Measurements from ENCODE around the gene TMEM8B.

The TMEM8B gene

GRCh38 chr9:35834260-35835215 is 5.5 kb downstream of the TMEM8B start:
- Histone ChIP-seq H3K27me3 (ENCODE audit: insufficient read depth, low read length) (no peaks in the 10 kb centered on the region), H3K4me2 (ENCODE audit: low read length) (peak overlapping the region; percentile 37), H3F3A (ENCODE audit: insufficient read depth, low read length) (no peaks in the 10 kb centered on the region), H2AFZ (ENCODE audit: low read length) (peak overlapping the region; percentile 26; the same call in 1 of the 2 replicates), H3K4me3 (ENCODE audit: low read depth, low read length, poor library complexity, severe bottlenecking) (peak overlapping the region; percentile 17), H4K20me1 (ENCODE audit: insufficient read depth, low read length) (no peaks in the 10 kb centered on the region), H3K79me2 (ENCODE audit: insufficient read depth, low read length) (no peaks in the 10 kb centered on the region), H3K9ac (ENCODE audit: low read length) (no peak overlapping the region), H3K4me1 (ENCODE audit: insufficient read depth, low read length, severe bottlenecking) (peaks cover 25% of the 10 kb centered on the region), H3K27ac (ENCODE audit: low read depth, low read length, poor library complexity, severe bottlenecking) (peak overlapping the region; percentile 50), H3K9me3 (ENCODE audit: low read length) (no peaks in the 10 kb centered on the region), H3K36me3 (ENCODE audit: insufficient read depth, low read length) (no peaks in the 10 kb centered on the region), H3K9me2 (ENCODE audit: low read depth, low read length) (no peaks in the 10 kb centered on the region)
- TF ChIP-seq, protein P1, sequence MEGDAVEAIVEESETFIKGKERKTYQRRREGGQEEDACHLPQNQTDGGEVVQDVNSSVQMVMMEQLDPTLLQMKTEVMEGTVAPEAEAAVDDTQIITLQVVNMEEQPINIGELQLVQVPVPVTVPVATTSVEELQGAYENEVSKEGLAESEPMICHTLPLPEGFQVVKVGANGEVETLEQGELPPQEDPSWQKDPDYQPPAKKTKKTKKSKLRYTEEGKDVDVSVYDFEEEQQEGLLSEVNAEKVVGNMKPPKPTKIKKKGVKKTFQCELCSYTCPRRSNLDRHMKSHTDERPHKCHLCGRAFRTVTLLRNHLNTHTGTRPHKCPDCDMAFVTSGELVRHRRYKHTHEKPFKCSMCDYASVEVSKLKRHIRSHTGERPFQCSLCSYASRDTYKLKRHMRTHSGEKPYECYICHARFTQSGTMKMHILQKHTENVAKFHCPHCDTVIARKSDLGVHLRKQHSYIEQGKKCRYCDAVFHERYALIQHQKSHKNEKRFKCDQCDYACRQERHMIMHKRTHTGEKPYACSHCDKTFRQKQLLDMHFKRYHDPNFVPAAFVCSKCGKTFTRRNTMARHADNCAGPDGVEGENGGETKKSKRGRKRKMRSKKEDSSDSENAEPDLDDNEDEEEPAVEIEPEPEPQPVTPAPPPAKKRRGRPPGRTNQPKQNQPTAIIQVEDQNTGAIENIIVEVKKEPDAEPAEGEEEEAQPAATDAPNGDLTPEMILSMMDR (IDR thresholded peaks at IDR 0.05; ENCODE audit: low read length) = no peak
- no peak for TF ChIP-seq EZH2 (IDR thresholded peaks at IDR 0.05; ENCODE audit: borderline replicate concordance, low read length)

- peak overlapping the region; percentile 37 for H3K4me2 ChIP-seq (ENCODE audit: low read length)
- peaks cover 20% of the 10 kb centered on the region for H3K4me1 ChIP-seq (ENCODE audit: insufficient read depth, low read length, severe bottlenecking)
- H3K27ac ChIP-seq (ENCODE audit: low read depth, low read length, poor library complexity, severe bottlenecking) = no peak overlapping the region
These were observed 6.2 kb downstream of the TMEM8B start for GRCh38 chr9:35835216-35835632.

DNA sequence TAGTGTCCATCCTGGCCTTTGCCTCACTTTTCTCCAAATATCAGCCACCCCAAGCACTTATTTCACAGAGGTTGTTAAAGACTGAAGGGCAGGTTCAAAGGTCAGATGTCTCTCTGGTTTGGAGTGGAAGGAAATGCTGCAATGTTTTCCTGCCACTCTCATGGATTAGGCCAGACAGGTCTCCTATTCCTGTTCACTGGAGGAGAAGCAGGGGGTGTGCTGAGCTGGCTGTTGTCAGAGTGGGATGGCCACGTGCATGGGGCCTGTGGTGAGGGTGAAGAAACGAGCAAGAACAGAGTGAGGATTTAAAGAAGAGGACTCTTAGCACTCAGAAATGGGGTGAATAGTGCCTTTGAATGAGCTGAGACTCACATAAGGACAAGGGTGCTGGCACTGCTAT is 6.7 kb downstream of the TMEM8B start:
- Histone ChIP-seq H3K27me3 (ENCODE audit: insufficient read depth, low read length) (no peaks in the 10 kb centered on the region), H3K36me3 (ENCODE audit: insufficient read depth, low read length) (no peaks in the 10 kb centered on the region), H3K9ac (ENCODE audit: low read length) (no peak overlapping the region), H3K4me3 (ENCODE audit: low read depth, low read length, poor library complexity, severe bottlenecking) (no peak overlapping the region), H3F3A (ENCODE audit: insufficient read depth, low read length) (no peaks in the 10 kb centered on the region), H3K9me3 (ENCODE audit: low read length) (no peaks in the 10 kb centered on the region), H3K79me2 (ENCODE audit: insufficient read depth, low read length) (no peaks in the 10 kb centered on the region), H3K9me2 (ENCODE audit: low read depth, low read length) (no peaks in the 10 kb centered on the region), H3K27ac (ENCODE audit: low read depth, low read length, poor library complexity, severe bottlenecking) (no peak overlapping the region), H3K4me1 (ENCODE audit: insufficient read depth, low read length, severe bottlenecking) (peaks cover 20% of the 10 kb centered on the region), H4K20me1 (ENCODE audit: insufficient read depth, low read length) (no peaks in the 10 kb centered on the region), H3K4me2 (ENCODE audit: low read length) (no peak overlapping the region), H2AFZ (ENCODE audit: low read length) (no peak overlapping the region)
- TF ChIP-seq, protein P1 (IDR thresholded peaks at IDR 0.05; ENCODE audit: low read length) = no peak
- TF ChIP-seq EZH2 (IDR thresholded peaks at IDR 0.05; ENCODE audit: borderline replicate concordance, low read length) = no peak

More at GRCh38 chr9:35835216-35835632, 6.2 kb downstream of the TMEM8B start:
- Histone ChIP-seq H4K20me1 (ENCODE audit: insufficient read depth, low read length) (no peaks in the 10 kb centered on the region), H3K9me2 (ENCODE audit: low read depth, low read length) (no peaks in the 10 kb centered on the region), H3K4me3 (ENCODE audit: low read depth, low read length, poor library complexity, severe bottlenecking) (peak overlapping the region; percentile 17), H3K36me3 (ENCODE audit: insufficient read depth, low read length) (no peaks in the 10 kb centered on the region), H3F3A (ENCODE audit: insufficient read depth, low read length) (no peaks in the 10 kb centered on the region), H2AFZ (ENCODE audit: low read length) (no peak overlapping the region), H3K79me2 (ENCODE audit: insufficient read depth, low read length) (no peaks in the 10 kb centered on the region), H3K9me3 (ENCODE audit: low read length) (no peaks in the 10 kb centered on the region), H3K9ac (ENCODE audit: low read length) (no peak overlapping the region), H3K27me3 (ENCODE audit: insufficient read depth, low read length) (no peaks in the 10 kb centered on the region)
- TF ChIP-seq EZH2 (IDR thresholded peaks at IDR 0.05; ENCODE audit: borderline replicate concordance, low read length) = no peak
- TF ChIP-seq, protein P1 (IDR thresholded peaks at IDR 0.05; ENCODE audit: low read length) = peak; percentile 64
